ENCODE results near the gene COL6A2.
"Not testable (repeated sequence)": the region's sequence is repeated elsewhere in the genome, so short reads cannot be mapped to it uniquely, and the experiment has no call there.

COL6A2 gene

GRCh38 chr21:46142582-46143473 lies 44.9 kb downstream of the COL6A2 start:
- no peaks in the 10 kb centered on the region for H3K9me3 ChIP-seq (ENCODE audit: control insufficient read depth, insufficient read depth, low read length)
- H3K9ac ChIP-seq (ENCODE audit: low read depth, low read length) = no peak overlapping the region
- H3K36me3 ChIP-seq (ENCODE audit: control insufficient read depth, insufficient read depth, low read length) = no peaks in the 10 kb centered on the region
- H3K27ac ChIP-seq (ENCODE audit: low read depth, low read length) = no peak overlapping the region
- no peaks in the 10 kb centered on the region for H3K4me1 ChIP-seq (ENCODE audit: control insufficient read depth, insufficient read depth, low read length)
- no peak overlapping the region for H3K4me3 ChIP-seq (ENCODE audit: low read depth, low read length)
- H3K27me3 ChIP-seq (ENCODE audit: control insufficient read depth, insufficient read depth, low read length) = no peaks in the 10 kb centered on the region

GRCh38 chr21:46144464-46145070 lies 46.7 kb downstream of the COL6A2 start:
- H3K9me3 ChIP-seq (ENCODE audit: control insufficient read depth, insufficient read depth, low read length) = no peaks in the 10 kb centered on the region
- no peak overlapping the region for H3K4me3 ChIP-seq (ENCODE audit: low read depth, low read length)
- no peak overlapping the region for H3K9ac ChIP-seq (ENCODE audit: low read depth, low read length)
- no peak overlapping the region for H3K27ac ChIP-seq (ENCODE audit: low read depth, low read length)
- no peaks in the 10 kb centered on the region for H3K27me3 ChIP-seq (ENCODE audit: control insufficient read depth, insufficient read depth, low read length)
- H3K36me3 ChIP-seq (ENCODE audit: control insufficient read depth, insufficient read depth, low read length) = no peaks in the 10 kb centered on the region
- no peaks in the 10 kb centered on the region for H3K4me1 ChIP-seq (ENCODE audit: control insufficient read depth, insufficient read depth, low read length)

GRCh38 chr21:46145159-46145839 lies 47.4 kb downstream of the COL6A2 start:
- no peaks in the 10 kb centered on the region for H3K4me1 ChIP-seq (ENCODE audit: control insufficient read depth, insufficient read depth, low read length)
- H3K27me3 ChIP-seq (ENCODE audit: control insufficient read depth, insufficient read depth, low read length) = no peaks in the 10 kb centered on the region
- no peak overlapping the region for H3K4me3 ChIP-seq (ENCODE audit: low read depth, low read length)
- no peak overlapping the region for H3K9ac ChIP-seq (ENCODE audit: low read depth, low read length)
- no peaks in the 10 kb centered on the region for H3K36me3 ChIP-seq (ENCODE audit: control insufficient read depth, insufficient read depth, low read length)
- no peak overlapping the region for H3K27ac ChIP-seq (ENCODE audit: low read depth, low read length)
- H3K9me3 ChIP-seq (ENCODE audit: control insufficient read depth, insufficient read depth, low read length) = no peaks in the 10 kb centered on the region

- no peak overlapping the region for H3K9ac ChIP-seq (ENCODE audit: low read depth, low read length)
- no peaks in the 10 kb centered on the region for H3K4me1 ChIP-seq (ENCODE audit: control insufficient read depth, insufficient read depth, low read length)
- no peaks in the 10 kb centered on the region for H3K36me3 ChIP-seq (ENCODE audit: control insufficient read depth, insufficient read depth, low read length)
- H3K27me3 ChIP-seq (ENCODE audit: control insufficient read depth, insufficient read depth, low read length) = no peaks in the 10 kb centered on the region
- H3K9me3 ChIP-seq (ENCODE audit: control insufficient read depth, insufficient read depth, low read length) = no peaks in the 10 kb centered on the region
- H3K4me3 ChIP-seq (ENCODE audit: low read depth, low read length) = no peak overlapping the region
- no peak overlapping the region for H3K27ac ChIP-seq (ENCODE audit: low read depth, low read length)
These were observed 48.2 kb downstream of the COL6A2 start for GRCh38 chr21:46145840-46146691.

GRCh38 chr21:46146856-46147255 lies 48.9 kb downstream of the COL6A2 start:
- Histone ChIP-seq H3K27ac (ENCODE audit: low read depth, low read length) (peak overlapping the region; percentile 20), H3K4me1 (ENCODE audit: control insufficient read depth, insufficient read depth, low read length) (no peaks in the 10 kb centered on the region), H3K9me3 (ENCODE audit: control insufficient read depth, insufficient read depth, low read length) (no peaks in the 10 kb centered on the region), H3K36me3 (ENCODE audit: control insufficient read depth, insufficient read depth, low read length) (no peaks in the 10 kb centered on the region), H3K4me3 (ENCODE audit: low read depth, low read length) (no peak overlapping the region), H3K9ac (ENCODE audit: low read depth, low read length) (no peak overlapping the region), H3K27me3 (ENCODE audit: control insufficient read depth, insufficient read depth, low read length) (no peaks in the 10 kb centered on the region)

- H3K27me3 ChIP-seq (ENCODE audit: control insufficient read depth, insufficient read depth, low read length); H3K27ac ChIP-seq (ENCODE audit: low read depth, low read length); H3K9ac ChIP-seq (ENCODE audit: low read depth, low read length); H3K9me3 ChIP-seq (ENCODE audit: control insufficient read depth, insufficient read depth, low read length); H3K36me3 ChIP-seq (ENCODE audit: control insufficient read depth, insufficient read depth, low read length); H3K4me3 ChIP-seq (ENCODE audit: low read depth, low read length); H3K4me1 ChIP-seq (ENCODE audit: control insufficient read depth, insufficient read depth, low read length): not testable (repeated sequence)
These were observed 49.5 kb downstream of the COL6A2 start for GRCh38 chr21:46147429-46147828.

GRCh38 chr21:46148106-46148505 lies 50.2 kb downstream of the COL6A2 start:
- Histone ChIP-seq H3K27me3 (ENCODE audit: control insufficient read depth, insufficient read depth, low read length) (no peaks in the 10 kb centered on the region), H3K4me3 (ENCODE audit: low read depth, low read length) (no peak overlapping the region), H3K9ac (ENCODE audit: low read depth, low read length) (no peak overlapping the region), H3K9me3 (ENCODE audit: control insufficient read depth, insufficient read depth, low read length) (no peaks in the 10 kb centered on the region), H3K27ac (ENCODE audit: low read depth, low read length) (no peak overlapping the region), H3K4me1 (ENCODE audit: control insufficient read depth, insufficient read depth, low read length) (0 out of 2 replicates have a peak, but pooled peaks cover 4% of the 10 kb centered on the region), H3K36me3 (ENCODE audit: control insufficient read depth, insufficient read depth, low read length) (no peaks in the 10 kb centered on the region)

- Histone ChIP-seq H3K27ac (ENCODE audit: low read depth, low read length) (no peak overlapping the region), H3K9ac (ENCODE audit: low read depth, low read length) (no peak overlapping the region), H3K36me3 (ENCODE audit: control insufficient read depth, insufficient read depth, low read length) (no peaks in the 10 kb centered on the region), H3K9me3 (ENCODE audit: control insufficient read depth, insufficient read depth, low read length) (no peaks in the 10 kb centered on the region), H3K4me1 (ENCODE audit: control insufficient read depth, insufficient read depth, low read length) (0 out of 2 replicates have a peak, but pooled peaks cover 5% of the 10 kb centered on the region), H3K4me3 (ENCODE audit: low read depth, low read length) (no peak overlapping the region), H3K27me3 (ENCODE audit: control insufficient read depth, insufficient read depth, low read length) (no peaks in the 10 kb centered on the region)
These were observed 51.4 kb downstream of the COL6A2 start for GRCh38 chr21:46149205-46149901.

GRCh38 chr21:46150073-46150472 lies 52.2 kb downstream of the COL6A2 start:
- Histone ChIP-seq H3K9ac (ENCODE audit: low read depth, low read length) (no peak overlapping the region), H3K4me3 (ENCODE audit: low read depth, low read length) (no peak overlapping the region), H3K27ac (ENCODE audit: low read depth, low read length) (no peak overlapping the region), H3K27me3 (ENCODE audit: control insufficient read depth, insufficient read depth, low read length) (no peaks in the 10 kb centered on the region), H3K36me3 (ENCODE audit: control insufficient read depth, insufficient read depth, low read length) (no peaks in the 10 kb centered on the region), H3K9me3 (ENCODE audit: control insufficient read depth, insufficient read depth, low read length) (no peaks in the 10 kb centered on the region), H3K4me1 (ENCODE audit: control insufficient read depth, insufficient read depth, low read length) (0 out of 2 replicates have a peak, but pooled peaks cover 5% of the 10 kb centered on the region)

GRCh38 chr21:46150491-46151121 lies 52.7 kb downstream of the COL6A2 start:
- Histone ChIP-seq H3K9me3 (ENCODE audit: control insufficient read depth, insufficient read depth, low read length) (no peaks in the 10 kb centered on the region), H3K36me3 (ENCODE audit: control insufficient read depth, insufficient read depth, low read length) (no peaks in the 10 kb centered on the region), H3K4me3 (ENCODE audit: low read depth, low read length) (no peak overlapping the region), H3K27me3 (ENCODE audit: control insufficient read depth, insufficient read depth, low read length) (no peaks in the 10 kb centered on the region), H3K4me1 (ENCODE audit: control insufficient read depth, insufficient read depth, low read length) (0 out of 2 replicates have a peak, but pooled peaks cover 5% of the 10 kb centered on the region), H3K9ac (ENCODE audit: low read depth, low read length) (no peak overlapping the region), H3K27ac (ENCODE audit: low read depth, low read length) (no peak overlapping the region)
